HCT116 (cell line): ENCODE data around the gene NEUROG3.

Experiments used
- ATF3 ChIP-seq: IDR thresholded peaks from 2 replicates; pipeline ENCODE4 v1.6.1; 2012
- CEBPB ChIP-seq: IDR thresholded peaks from 2 replicates; pipeline ENCODE4 v1.6.1; 2012; ENCODE audit warnings: low read depth
- CTCF ChIP-seq, 3 experiments: fragments of 200-600 bp in 1 of 3; sonication (generic) in 1 of 3; IDR thresholded peaks in 2 of 3; conservative IDR thresholded peaks in 1 of 3; 2 replicates each; pipeline ENCODE4 v1.5.1; 2012 to 2017; ENCODE audit warnings: low read depth in 2 of 3, low read length in 2 of 3, antibody characterized with exemption in 1 of 3, borderline replicate concordance in 1 of 3, control low read depth in 1 of 3, mild to moderate bottlenecking in 1 of 3, mixed read lengths in 1 of 3, mixed run types in 1 of 3, moderate library complexity in 1 of 3; ENCODE audit not compliant: insufficient read depth in 1 of 3
- EZH2 ChIP-seq: fragments of 200-600 bp; sonication (generic); IDR thresholded peaks from 2 replicates; pipeline ENCODE4 v1.6.1; 2017; ENCODE audit warnings: antibody characterized with exemption, mixed run types
- EZH2phosphoT487 ChIP-seq: fragments of 200-600 bp; IDR thresholded peaks from 2 replicates; pipeline ENCODE4 v1.6.1; 2018; ENCODE audit warnings: antibody characterized with exemption, borderline replicate concordance
- JUND ChIP-seq: IDR thresholded peaks from 2 replicates; pipeline ENCODE4 v1.6.1; 2012
- POLR2A ChIP-seq: IDR thresholded peaks from 2 replicates; pipeline ENCODE4 v1.7.0; 2011; ENCODE audit warnings: borderline replicate concordance; ENCODE audit not compliant: insufficient read depth, insufficient read length; ENCODE audit errors: extremely low read depth
- POLR2AphosphoS5 ChIP-seq: IDR thresholded peaks from 2 replicates; pipeline ENCODE4 v1.6.1; 2011; ENCODE audit warnings: mild to moderate bottlenecking, low read depth, low read length, moderate library complexity
- RAD21 ChIP-seq: IDR thresholded peaks from 2 replicates; pipeline ENCODE4 v1.6.1; 2012; ENCODE audit warnings: low read depth, mild to moderate bottlenecking
- SP1 ChIP-seq: IDR thresholded peaks from 2 replicates; pipeline ENCODE4 v1.6.1; 2012; ENCODE audit warnings: low read depth
- YY1 ChIP-seq: IDR thresholded peaks from 2 replicates; pipeline ENCODE4 v1.6.1; 2011; ENCODE audit warnings: low read length, low read depth, moderate library complexity, mild to moderate bottlenecking; ENCODE audit not compliant: insufficient replicate concordance; ENCODE audit errors: extremely low read depth
- ZFX ChIP-seq: fragments of 450-650 bp; IDR thresholded peaks from 2 replicates; pipeline ENCODE4 v1.6.1; 2017

- TF ChIP-seq CTCF (IDR thresholded peaks at IDR 0.05 in 2 of 3, conservative IDR thresholded peaks at IDR 0.05 in 1 of 3; ENCODE audit: borderline replicate concordance in 1 of 3, insufficient read depth in 1 of 3, low read depth in 2 of 3, low read length in 2 of 3) (no peak), POLR2A (no peak), YY1 (no peak), ATF3 (no peak), EZH2 (no peak), SP1 (no peak), POLR2AphosphoS5 (no peak), EZH2phosphoT487 (no peak), JUND (no peak), RAD21 (no peak), CEBPB (no peak), ZFX (no peak)
Observed at GRCh38 chr10:69549959-69550358, 23.3 kb downstream of the NEUROG3 start.
